HG03095 (cell line): ENCODE results near the gene GLT6D1.

Source experiments
- ATAC-seq: cut with Tn5 transposase; IDR thresholded peaks from one replicate; pipeline ENCODE4 v1.9.1; 2021; ENCODE audit warnings: moderate library complexity; ENCODE audit not compliant: unreplicated experiment

GLT6D1 gene

GRCh38 chr9:135632841-135633240 is 6.5 kb downstream of the GLT6D1 start:
- ATAC-seq, result no peak

- ATAC-seq, result no peak
These were observed 15.1 kb downstream of the GLT6D1 start for GRCh38 chr9:135624282-135624681.

- no peak for ATAC-seq
These were observed 16.8 kb downstream of the GLT6D1 start for GRCh38 chr9:135622415-135623020.

- ATAC-seq, result no peak
These were observed 18.8 kb downstream of the GLT6D1 start for GRCh38 chr9:135620558-135620957.

- ATAC-seq, result no peak
These were observed 19.8 kb downstream of the GLT6D1 start for GRCh38 chr9:135619599-135619886.

GRCh38 chr9:135618866-135619598 is 20.3 kb downstream of the GLT6D1 start:
- no peak for ATAC-seq

- ATAC-seq, result no peak
These were observed 21.3 kb downstream of the GLT6D1 start for GRCh38 chr9:135617991-135618411.

- no peak for ATAC-seq
These were observed 21.8 kb downstream of the GLT6D1 start for GRCh38 chr9:135617538-135617900.

GRCh38 chr9:135616619-135617537 is 22.5 kb downstream of the GLT6D1 start:
- ATAC-seq, result no peak

- ATAC-seq, result no peak
These were observed 23.4 kb downstream of the GLT6D1 start for GRCh38 chr9:135615666-135616618.

GRCh38 chr9:135614821-135615665 is 24.3 kb downstream of the GLT6D1 start:
- no peak for ATAC-seq

GRCh38 chr9:135613946-135614805 is 25.2 kb downstream of the GLT6D1 start:
- ATAC-seq, result no peak

GRCh38 chr9:135612981-135613910 is 26.1 kb downstream of the GLT6D1 start:
- no peak for ATAC-seq

GRCh38 chr9:135612437-135612836 is 26.9 kb downstream of the GLT6D1 start:
- no peak for ATAC-seq

GRCh38 chr9:135611875-135612209 is 27.5 kb downstream of the GLT6D1 start:
- no peak for ATAC-seq

GRCh38 chr9:135611142-135611874 is 28.0 kb downstream of the GLT6D1 start:
- ATAC-seq, result no peak
